CD4-positive, alpha-beta T cell treated with Interleukin-4 for 4 hours (primary cell): ENCODE measurements around the gene GABPB1.

ENCODE experiments used
- DNase-seq: peaks from one replicate; pipeline ENCODE4 v3.0.0-alpha.2; 2020

GABPB1 gene

GRCh38 chr15:50341616-50342136 is 13.3 kb downstream of the GABPB1 start:
- no peak for DNase-seq

- no peak for DNase-seq
These were observed 14.6 kb downstream of the GABPB1 start for GRCh38 chr15:50340416-50340815.

GRCh38 chr15:50339717-50340116 is 15.3 kb downstream of the GABPB1 start:
- no peak for DNase-seq

- DNase-seq, result no peak
These were observed 19.7 kb downstream of the GABPB1 start for GRCh38 chr15:50335251-50335650.

- DNase-seq, result no peak
These were observed 21.8 kb downstream of the GABPB1 start for GRCh38 chr15:50333229-50333628.

GRCh38 chr15:50330921-50331320 is 24.1 kb downstream of the GABPB1 start:
- no peak for DNase-seq

- no peak for DNase-seq
These were observed 26.9 kb downstream of the GABPB1 start for GRCh38 chr15:50328116-50328515.

- DNase-seq, result no peak
These were observed 33.3 kb downstream of the GABPB1 start for GRCh38 chr15:50321680-50322210.

GRCh38 chr15:50320504-50320903 is 34.5 kb downstream of the GABPB1 start:
- DNase-seq, result no peak

GRCh38 chr15:50318697-50319096 is 36.3 kb downstream of the GABPB1 start:
- peak; percentile 20 for DNase-seq

GRCh38 chr15:50315814-50316630 is 39.0 kb downstream of the GABPB1 start:
- peak; percentile 60 for DNase-seq

- no peak for DNase-seq
These were observed 42.4 kb downstream of the GABPB1 start for GRCh38 chr15:50312636-50313035.

GRCh38 chr15:50307799-50308198 is 47.2 kb downstream of the GABPB1 start:
- DNase-seq, result no peak

GRCh38 chr15:50304836-50305235 is 50.2 kb downstream of the GABPB1 start:
- no peak for DNase-seq

GRCh38 chr15:50302581-50302980 is 52.4 kb downstream of the GABPB1 start:
- no peak for DNase-seq

GRCh38 chr15:50298340-50298739 is 56.7 kb downstream of the GABPB1 start:
- no peak for DNase-seq

- DNase-seq, result no peak
These were observed 59.0 kb downstream of the GABPB1 start for GRCh38 chr15:50295966-50296365.

GRCh38 chr15:50289749-50290148 is 65.2 kb downstream of the GABPB1 start:
- no peak for DNase-seq

GRCh38 chr15:50287324-50288116 is 67.5 kb downstream of the GABPB1 start:
- DNase-seq, result no peak

- no peak for DNase-seq
These were observed 73.6 kb downstream of the GABPB1 start for GRCh38 chr15:50281427-50281826.

- no peak for DNase-seq
These were observed 74.7 kb downstream of the GABPB1 start for GRCh38 chr15:50280271-50280670.

- DNase-seq, result no peak
These were observed 76.5 kb downstream of the GABPB1 start for GRCh38 chr15:50278496-50278895.

GRCh38 chr15:50277370-50277769 is 77.6 kb downstream of the GABPB1 start:
- no peak for DNase-seq

- DNase-seq, result no peak
These were observed 79.1 kb downstream of the GABPB1 start for GRCh38 chr15:50275908-50276307.
